ENCODE results near the gene TESK2.
"Not testable (repeated sequence)": the region's sequence is repeated elsewhere in the genome, so short reads cannot be mapped to it uniquely, and the experiment has no call there.

Gene TESK2

GRCh38 chr1:45488666-45489377 is 2.1 kb downstream of the TESK2 start:
- H3K9me3 ChIP-seq (ENCODE audit: low read depth, low read length): no peaks in the 10 kb centered on the region
- no peak overlapping the region for H3K4me3 ChIP-seq
- TF ChIP-seq POLR2AphosphoS5 (IDR thresholded peaks at IDR 0.05; ENCODE audit: borderline replicate concordance, low read depth, low read length): no peak
- no peak overlapping the region for H3K9ac ChIP-seq (ENCODE audit: insufficient read length)
- no peaks in the 10 kb centered on the region for H3K36me3 ChIP-seq (ENCODE audit: insufficient read depth, low read length)
- H3K27ac ChIP-seq: no peak overlapping the region
- DNase-seq (ENCODE audit: low read depth, low spot score): no peak

GRCh38 chr1:45485949-45486348 is 5.0 kb downstream of the TESK2 start:
- no peak overlapping the region for H3K4me3 ChIP-seq
- no peak for TF ChIP-seq FOXP2 (optimal IDR thresholded peaks at IDR 0.05; ENCODE audit: control extremely low read depth, extremely low read length, insufficient read depth)
- TF ChIP-seq POLR2AphosphoS5 (IDR thresholded peaks at IDR 0.05; ENCODE audit: borderline replicate concordance, low read depth, low read length): no peak
- no peak for TF ChIP-seq EZH2 (IDR thresholded peaks at IDR 0.05)
- no peaks in the 10 kb centered on the region for H3K9me3 ChIP-seq (ENCODE audit: low read depth, low read length)
- H3K9ac ChIP-seq (ENCODE audit: insufficient read length): no peak overlapping the region
- no peak overlapping the region for H3K27ac ChIP-seq
- no peak for DNase-seq (ENCODE audit: low read depth, low spot score)
- H3K36me3 ChIP-seq (ENCODE audit: insufficient read depth, low read length): no peaks in the 10 kb centered on the region

DNA sequence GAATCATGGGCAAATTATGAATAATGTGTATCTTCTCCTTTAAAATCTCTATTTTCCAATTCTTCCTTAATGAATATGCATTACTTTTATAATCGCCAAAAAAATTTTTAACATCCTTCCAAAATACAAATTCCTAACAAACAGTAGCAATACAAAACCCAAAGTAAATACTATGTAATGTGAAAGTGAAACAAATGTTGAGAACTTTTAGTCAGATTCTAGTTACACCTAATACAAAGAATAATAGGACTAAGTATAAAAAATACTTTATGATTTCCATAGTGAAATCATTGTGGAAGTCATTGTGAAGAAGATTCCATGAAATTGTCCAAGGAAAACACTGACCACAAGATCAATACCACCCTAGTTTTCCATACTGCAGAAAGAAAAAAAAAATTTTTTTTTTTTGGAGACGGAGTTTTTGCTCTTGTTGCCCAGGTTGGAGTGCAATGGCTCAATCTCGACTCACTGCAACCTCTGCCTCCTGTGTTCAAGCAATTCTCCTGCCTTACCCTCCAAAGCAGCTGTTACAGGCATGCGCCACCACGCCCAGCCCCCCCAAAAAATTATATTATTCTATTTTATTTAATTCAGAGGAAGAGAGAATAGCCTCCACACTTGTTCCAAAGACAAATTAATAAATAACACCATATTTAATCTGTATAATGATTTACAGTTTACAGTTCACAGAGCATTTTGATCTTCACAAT is 11.8 kb downstream of the TESK2 start:
- Histone ChIP-seq H3K36me3 (ENCODE audit: insufficient read depth, low read length) (no peaks in the 10 kb centered on the region), H3K9ac (ENCODE audit: insufficient read length) (no peak overlapping the region), H3K4me3 (no peak overlapping the region), H3K27ac (no peak overlapping the region), H3K9me3 (ENCODE audit: low read depth, low read length) (no peaks in the 10 kb centered on the region)
- TF ChIP-seq EZH2 (IDR thresholded peaks at IDR 0.05) (no peak), FOXP2 (optimal IDR thresholded peaks at IDR 0.05; ENCODE audit: control extremely low read depth, extremely low read length, insufficient read depth) (no peak), POLR2AphosphoS5 (IDR thresholded peaks at IDR 0.05; ENCODE audit: borderline replicate concordance, low read depth, low read length) (no peak)
- no peak for DNase-seq (ENCODE audit: low read depth, low spot score)

DNA sequence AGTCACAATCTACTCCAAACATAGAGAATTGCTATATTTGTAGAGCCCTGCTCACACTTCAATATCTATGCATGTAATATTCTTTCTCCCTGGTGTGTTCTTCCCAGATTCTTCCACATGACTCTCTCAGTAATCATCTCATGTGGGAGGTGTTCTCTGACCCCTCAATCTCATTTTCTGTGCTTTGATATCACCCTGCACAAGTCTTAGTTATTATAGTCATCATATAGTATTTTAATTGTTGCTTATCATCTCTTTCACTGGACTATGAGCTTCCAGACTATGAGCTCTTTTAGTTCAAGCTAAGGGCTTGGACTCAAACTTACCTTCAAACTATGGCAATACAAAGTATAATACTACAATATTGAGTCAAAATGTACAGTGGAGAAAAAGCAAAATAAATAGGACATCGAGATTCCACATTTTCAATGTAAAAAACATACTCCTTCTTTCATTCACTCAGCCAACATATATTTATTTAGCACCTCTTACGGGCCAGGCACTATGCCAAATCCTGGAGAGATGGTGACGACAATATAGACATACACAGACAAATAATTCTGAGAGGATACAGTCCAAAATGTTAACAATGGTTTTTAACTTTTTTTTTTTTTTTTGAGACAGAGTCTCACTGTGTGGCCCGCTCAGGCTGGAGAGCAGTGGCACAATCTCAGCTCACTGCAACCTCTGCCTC is 12.7 kb downstream of the TESK2 start:
- no peak overlapping the region for H3K4me3 ChIP-seq
- H3K9ac ChIP-seq (ENCODE audit: insufficient read length): no peak overlapping the region
- no peak overlapping the region for H3K27ac ChIP-seq
- no peaks in the 10 kb centered on the region for H3K9me3 ChIP-seq (ENCODE audit: low read depth, low read length)
- no peak for DNase-seq (ENCODE audit: low read depth, low spot score)
- TF ChIP-seq FOXP2 (optimal IDR thresholded peaks at IDR 0.05; ENCODE audit: control extremely low read depth, extremely low read length, insufficient read depth) (no peak), POLR2AphosphoS5 (IDR thresholded peaks at IDR 0.05; ENCODE audit: borderline replicate concordance, low read depth, low read length) (no peak), EZH2 (IDR thresholded peaks at IDR 0.05) (no peak)
- H3K36me3 ChIP-seq (ENCODE audit: insufficient read depth, low read length): no peaks in the 10 kb centered on the region

DNA sequence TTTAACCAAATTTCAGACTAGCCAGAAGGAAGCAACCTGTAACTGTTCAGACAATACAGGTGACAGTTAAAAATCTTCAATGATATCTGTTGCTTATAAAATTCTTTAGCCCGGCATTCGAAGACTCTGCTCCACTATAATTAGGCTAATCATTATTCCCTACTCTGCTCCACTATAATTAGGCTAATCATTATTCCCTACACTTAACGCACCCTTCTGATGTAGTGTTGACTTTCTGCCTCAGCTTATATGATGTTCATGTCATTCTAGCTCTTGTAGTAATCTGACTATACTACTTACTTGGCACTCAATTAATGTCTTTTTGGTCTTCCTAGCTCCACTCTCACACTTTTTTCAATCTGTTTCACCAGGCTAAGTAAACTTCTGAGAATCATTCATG is 13.3 kb downstream of the TESK2 start:
- Histone ChIP-seq H3K27ac (no peak overlapping the region), H3K36me3 (ENCODE audit: insufficient read depth, low read length) (no peaks in the 10 kb centered on the region), H3K9ac (ENCODE audit: insufficient read length) (no peak overlapping the region), H3K9me3 (ENCODE audit: low read depth, low read length) (no peaks in the 10 kb centered on the region), H3K4me3 (no peak overlapping the region)
- DNase-seq (ENCODE audit: low read depth, low spot score): no peak
- TF ChIP-seq FOXP2 (optimal IDR thresholded peaks at IDR 0.05; ENCODE audit: control extremely low read depth, extremely low read length, insufficient read depth): no peak

DNA sequence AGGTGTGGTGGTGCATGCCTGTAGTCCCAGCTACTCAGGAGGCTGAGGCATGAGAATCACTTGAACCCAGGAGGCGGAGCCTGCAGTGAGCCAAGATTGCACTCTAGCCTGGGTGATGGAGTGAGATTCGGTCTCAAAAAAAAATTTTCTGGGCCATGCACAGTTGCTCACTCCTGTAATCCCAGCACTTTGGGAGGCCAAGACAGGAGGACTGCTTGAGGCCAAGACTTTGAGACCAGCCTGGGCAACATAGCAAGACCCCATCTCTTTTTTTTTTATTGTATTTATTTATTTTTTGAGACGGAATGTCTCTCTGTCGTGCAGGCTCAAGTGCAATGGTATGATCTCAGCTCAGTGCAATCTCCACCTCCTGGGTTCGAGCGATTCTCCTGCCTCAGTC is 16.8 kb downstream of the TESK2 start:
- not testable (repeated sequence) for H3K4me3 ChIP-seq; H3K9me3 ChIP-seq (ENCODE audit: low read depth, low read length); H3K9ac ChIP-seq (ENCODE audit: insufficient read length); H3K36me3 ChIP-seq (ENCODE audit: insufficient read depth, low read length); H3K27ac ChIP-seq; DNase-seq (ENCODE audit: low read depth, low spot score)

- Histone ChIP-seq H3K9ac (ENCODE audit: insufficient read length) (no peak overlapping the region), H3K4me3 (no peak overlapping the region), H3K27ac (no peak overlapping the region), H3K9me3 (ENCODE audit: low read depth, low read length) (no peaks in the 10 kb centered on the region), H3K36me3 (ENCODE audit: insufficient read depth, low read length) (no peaks in the 10 kb centered on the region)
- TF ChIP-seq POLR2AphosphoS5 (IDR thresholded peaks at IDR 0.05; ENCODE audit: borderline replicate concordance, low read depth, low read length): no peak
- no peak for TF ChIP-seq FOXP2 (optimal IDR thresholded peaks at IDR 0.05; ENCODE audit: control extremely low read depth, extremely low read length, insufficient read depth)
- TF ChIP-seq EZH2 (IDR thresholded peaks at IDR 0.05): no peak
- DNase-seq (ENCODE audit: low read depth, low spot score): no peak
Observed at GRCh38 chr1:45473302-45473701, 17.7 kb downstream of the TESK2 start.

- Histone ChIP-seq H3K36me3 (ENCODE audit: insufficient read depth, low read length) (no peaks in the 10 kb centered on the region), H3K27ac (no peak overlapping the region), H3K4me3 (no peak overlapping the region), H3K9ac (ENCODE audit: insufficient read length) (no peak overlapping the region), H3K9me3 (ENCODE audit: low read depth, low read length) (no peaks in the 10 kb centered on the region)
- TF ChIP-seq POLR2AphosphoS5 (IDR thresholded peaks at IDR 0.05; ENCODE audit: borderline replicate concordance, low read depth, low read length) (no peak), EZH2 (IDR thresholded peaks at IDR 0.05) (no peak), FOXP2 (optimal IDR thresholded peaks at IDR 0.05; ENCODE audit: control extremely low read depth, extremely low read length, insufficient read depth) (no peak)
- DNase-seq (ENCODE audit: low read depth, low spot score): no peak
Observed at GRCh38 chr1:45470306-45470798, 20.6 kb downstream of the TESK2 start.

DNA sequence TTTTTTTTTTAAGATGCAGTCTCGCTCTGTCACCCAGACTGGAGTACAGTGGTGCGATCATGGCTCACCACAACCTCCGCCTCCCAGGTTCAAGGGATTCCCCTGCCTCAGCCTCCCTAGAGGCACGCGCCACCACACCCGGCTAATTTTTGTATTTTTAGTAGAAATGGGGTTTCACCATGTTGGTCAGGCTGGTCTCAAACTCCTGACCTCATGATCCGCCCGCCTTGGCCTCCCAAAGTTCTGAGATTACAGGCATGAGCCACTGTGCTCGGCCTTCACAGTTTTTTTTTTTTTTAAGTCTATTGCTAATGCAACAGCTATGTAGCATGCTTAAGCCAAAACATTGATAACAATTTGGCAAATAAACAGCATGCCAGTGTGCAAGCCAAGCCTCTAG is 23.6 kb downstream of the TESK2 start:
- not testable (repeated sequence) for H3K4me3 ChIP-seq; H3K27ac ChIP-seq; H3K36me3 ChIP-seq (ENCODE audit: insufficient read depth, low read length); DNase-seq (ENCODE audit: low read depth, low spot score); H3K9ac ChIP-seq (ENCODE audit: insufficient read length); H3K9me3 ChIP-seq (ENCODE audit: low read depth, low read length)
